RPMI7951 (cell line): Measurements from ENCODE around the gene METAP1. TPM values are rescaled to one million over a fixed set of nuclear protein-coding genes. Genes with fewer than 3 reads are reported as not detected.
"Not testable (repeated sequence)": the region's sequence is repeated elsewhere in the genome, so short reads cannot be mapped to it uniquely, and the experiment has no call there.

ENCODE experiments used
- DNase-seq: peaks from one replicate; pipeline ENCODE4 v3.0.0-alpha.2; 2012; ENCODE audit warnings: low read depth
- total RNA-seq: library from RNA; depleted of rRNA; stranded (reverse); fragments of >200 nt; shearing (Covaris generic); gene quantifications from 2 replicates; pipeline ENCODE4 v1.2.3, GENCODE V29; 2014

The METAP1 gene
- total RNA-seq, 1 experiment from 2014 or later: 58.8 TPM

GRCh38 chr4:98997166-98997565 is 1.6 kb downstream of the METAP1 start:
- no peak for DNase-seq

- no peak for DNase-seq
Observed at GRCh38 chr4:98998551-98998950, 3.0 kb downstream of the METAP1 start.

- DNase-seq: no peak
Observed at GRCh38 chr4:99002279-99002678, 6.8 kb downstream of the METAP1 start.

GRCh38 chr4:99008051-99008450 is 12.5 kb downstream of the METAP1 start:
- no peak for DNase-seq

- DNase-seq: no peak
Observed at GRCh38 chr4:99011910-99012309, 16.4 kb downstream of the METAP1 start.

GRCh38 chr4:99013402-99013843 is 17.9 kb downstream of the METAP1 start:
- no peak for DNase-seq

GRCh38 chr4:99013884-99014523 is 18.5 kb downstream of the METAP1 start:
- DNase-seq: no peak

- DNase-seq: no peak
Observed at GRCh38 chr4:99021386-99021785, 25.9 kb downstream of the METAP1 start.

GRCh38 chr4:99022566-99022965 is 27.0 kb downstream of the METAP1 start:
- DNase-seq: no peak

- DNase-seq: not testable (repeated sequence)
Observed at GRCh38 chr4:99023800-99024251, 28.3 kb downstream of the METAP1 start.

- DNase-seq: no peak
Observed at GRCh38 chr4:99024481-99025275, 29.2 kb downstream of the METAP1 start.

- DNase-seq: no peak
Observed at GRCh38 chr4:99025506-99025905, 30.0 kb downstream of the METAP1 start.

- DNase-seq: no peak
Observed at GRCh38 chr4:99027304-99027703, 31.8 kb downstream of the METAP1 start.

GRCh38 chr4:99028187-99028586 is 32.7 kb downstream of the METAP1 start:
- peak; percentile 36 for DNase-seq

GRCh38 chr4:99029018-99029735 is 33.7 kb downstream of the METAP1 start:
- DNase-seq: no peak

GRCh38 chr4:99029852-99030251 is 34.3 kb downstream of the METAP1 start:
- DNase-seq: no peak

GRCh38 chr4:99033956-99034355 is 38.4 kb downstream of the METAP1 start:
- DNase-seq: no peak

- no peak for DNase-seq
Observed at GRCh38 chr4:99038213-99038612, 42.7 kb downstream of the METAP1 start.

- DNase-seq: no peak
Observed at GRCh38 chr4:99043346-99043745, 47.8 kb downstream of the METAP1 start.

GRCh38 chr4:99047710-99048109 is 52.2 kb downstream of the METAP1 start:
- no peak for DNase-seq

GRCh38 chr4:99052902-99053301 is 57.4 kb downstream of the METAP1 start:
- DNase-seq: no peak

- no peak for DNase-seq
Observed at GRCh38 chr4:99054428-99054994, 59.0 kb downstream of the METAP1 start.
